GM03348 (cell line): ENCODE results near the gene JARID2.
"Not testable (repeated sequence)": the region's sequence is repeated elsewhere in the genome, so short reads cannot be mapped to it uniquely, and the experiment has no call there.

ENCODE experiments used
- DNase-seq: peaks from one replicate; pipeline ENCODE4 v3.0.0; 2012; ENCODE audit warnings: low spot score

JARID2 gene

GRCh38 chr6:15289456-15289855, 43.6 kb downstream of the JARID2 start:
- not testable (repeated sequence) for DNase-seq

- DNase-seq, result no peak
Measured at GRCh38 chr6:15290067-15290680, 44.3 kb downstream of the JARID2 start.

GRCh38 chr6:15290962-15291704, 45.3 kb downstream of the JARID2 start:
- no peak for DNase-seq

GRCh38 chr6:15292721-15293302, 46.9 kb downstream of the JARID2 start:
- DNase-seq, result no peak

- DNase-seq, result no peak
Measured at GRCh38 chr6:15293674-15294073, 47.8 kb downstream of the JARID2 start.

- no peak for DNase-seq
Measured at GRCh38 chr6:15294504-15294903, 48.6 kb downstream of the JARID2 start.

GRCh38 chr6:15296249-15296648, 50.4 kb downstream of the JARID2 start:
- DNase-seq, result no peak

- DNase-seq, result no peak
Measured at GRCh38 chr6:15296735-15297134, 50.9 kb downstream of the JARID2 start.

- not testable (repeated sequence) for DNase-seq
Measured at GRCh38 chr6:15297167-15297566, 51.3 kb downstream of the JARID2 start.

GRCh38 chr6:15297895-15298590, 52.2 kb downstream of the JARID2 start:
- peak; percentile 36 for DNase-seq

- peak; percentile 34 for DNase-seq
Measured at GRCh38 chr6:15299430-15300131, 53.7 kb downstream of the JARID2 start.

- no peak for DNase-seq
Measured at GRCh38 chr6:15301179-15302006, 55.5 kb downstream of the JARID2 start.

- DNase-seq, result no peak
Measured at GRCh38 chr6:15303162-15303919, 57.5 kb downstream of the JARID2 start.

- no peak for DNase-seq
Measured at GRCh38 chr6:15303920-15304291, 58.0 kb downstream of the JARID2 start.

- DNase-seq, result no peak
Measured at GRCh38 chr6:15304337-15305042, 58.6 kb downstream of the JARID2 start.

GRCh38 chr6:15305496-15305895, 59.6 kb downstream of the JARID2 start:
- DNase-seq, result no peak

GRCh38 chr6:15305909-15306308, 60.0 kb downstream of the JARID2 start:
- no peak for DNase-seq

- no peak for DNase-seq
Measured at GRCh38 chr6:15308435-15309213, 62.8 kb downstream of the JARID2 start.
